Right cardiac atrium (tissue), 5 donors: ENCODE results near the gene ABCF2. TPM values are rescaled to one million over a fixed set of nuclear protein-coding genes. Genes with fewer than 3 reads are reported as not detected.
A peak's percentile ranks its signal among the peaks of the same experiment; 100 is the strongest.

ENCODE experiments used
- ATAC-seq, 2 donors: fragments of 200-7000 bp; cut with Tn5 transposase; one replicate each; pipeline versions ENCODE4 v1.8.0 to v1.9.1; 2020; ENCODE audit warnings: moderate library complexity in 2 of 2, mild to moderate bottlenecking in 1 of 2
- DNase-seq, 3 donors: peaks; one replicate each; pipeline ENCODE4 v3.0.0-alpha.2; 2020
- H3K27ac ChIP-seq: one replicate; pipeline ENCODE4 v1.5.1; 2013; ENCODE audit warnings: mild to moderate bottlenecking, low read length, control low read depth, moderate library complexity
- H3K27me3 ChIP-seq: one replicate; pipeline ENCODE4 v1.6.1; 2013; ENCODE audit not compliant: control insufficient read depth, insufficient read depth
- H3K4me1 ChIP-seq: one replicate; pipeline ENCODE4 v1.6.1; 2013; ENCODE audit warnings: low read length; ENCODE audit not compliant: control insufficient read depth, insufficient read depth
- H3K4me3 ChIP-seq: one replicate; pipeline ENCODE4 v1.5.1; 2013; ENCODE audit warnings: low read length, control low read depth
- H3K9me3 ChIP-seq: one replicate; pipeline ENCODE4 v1.6.1; 2013; ENCODE audit warnings: low read length; ENCODE audit not compliant: control insufficient read depth
- WGBS: extraction: QIAGEN DNeasy Blood & Tissue Kit; methylation state at CpG from one replicate; pipeline ENCODE4 v1.1.7; 2013; 5-methylcytosine and 5-hydroxymethylcytosine counted together
- intact Hi-C, 4 donors: fragments of 100-400 bp; cut with DNase I; formaldehyde crosslinking; loops; one replicate each; pipeline versions ENCODE4 v1.11.0 to v1.14.0; 2022 to 2023
- polyA plus RNA-seq: library from polyadenylated mRNA; stranded (reverse); fragments of 200-250 nt; gene quantifications from one replicate; pipeline ENCODE4 v1.2.3, GENCODE V29; 2013
- total RNA-seq, 4 donors: library from RNA; stranded (reverse); fragmentation: NEBNext Ultra II Directional; extraction: Animal tissue kit (Norgen Biotek cat#: 25700); gene quantifications; one replicate each; pipeline ENCODE4 v1.2.1, GENCODE V29; 2021
- donor health status: healthy with polysubstance abuse.
- donor health status: DM: no; HTN: yes; CAD: no.
- donor health status: DM: no; HTN: no; CAD: no.
- donor health status: DM: no; HTN: yes; CAD: no; lungs with severe emphysema.
- donor health status: DM: yes; HTN: yes; CAD: no.

Gene ABCF2
- total and polyA plus RNA-seq, 5 donors: 17.8 to 34.5 (median 25.6) TPM

GRCh38 chr7:151211155-151211772, 15.7 kb downstream of the ABCF2 start:
- intact Hi-C loops: no loop called here
- no peak for ATAC-seq
- no peaks in the 10 kb centered on the region for H3K27me3 ChIP-seq
- WGBS: 81% methylated on average over 3 of the region's 3 CpGs
- no peaks in the 10 kb centered on the region for H3K9me3 ChIP-seq
- no peak overlapping the region for H3K4me3 ChIP-seq
- H3K27ac ChIP-seq: no peak overlapping the region
- H3K4me1 ChIP-seq: no peaks in the 10 kb centered on the region
- DNase-seq: peak in 1 of 3 donors; percentile 1

GRCh38 chr7:151210087-151210854, 16.7 kb downstream of the ABCF2 start, which contains the start of gene H2BK1:
Gene H2BK1, minus strand, starts transcription at chr7:151210488. Its CDS starts 170 bp downstream, at chr7:151210318.
- intact Hi-C loops: no loop called here
- Histone ChIP-seq H3K9me3 (no peaks in the 10 kb centered on the region), H3K4me3 (no peak within 1 kb of the TSS), H3K27ac (no peak within 1 kb of the TSS), H3K27me3 (no peaks in the 10 kb centered on the region), H3K4me1 (no peaks in the 10 kb centered on the region)
- 84% methylated on average over 17 of the region's 17 CpGs for WGBS
- DNase-seq (peak in 1 of 3 donors; percentile 27), ATAC-seq (no peak)

- Histone ChIP-seq H3K27me3 (no peaks in the 10 kb centered on the region), H3K27ac (no peak overlapping the region), H3K4me3 (no peak overlapping the region), H3K4me1 (no peaks in the 10 kb centered on the region), H3K9me3 (no peaks in the 10 kb centered on the region)
- intact Hi-C loops: no loop called here
- DNase-seq (peak in 1 of 3 donors; percentile 16), ATAC-seq (no peak)
- WGBS: 79% methylated on average over 6 of the region's 6 CpGs
These were observed 17.4 kb downstream of the ABCF2 start for GRCh38 chr7:151209588-151209987.

- no peak overlapping the region for H3K4me3 ChIP-seq
- no peaks in the 10 kb centered on the region for H3K27me3 ChIP-seq
- no peaks in the 10 kb centered on the region for H3K9me3 ChIP-seq
- peak in 1 of 3 donors; percentile 2 for DNase-seq
- intact Hi-C loops: no loop called here
- no peaks in the 10 kb centered on the region for H3K4me1 ChIP-seq
- no peak for ATAC-seq
- H3K27ac ChIP-seq: no peak overlapping the region
- 68% methylated on average over 9 of the region's 9 CpGs for WGBS
These were observed 18.6 kb downstream of the ABCF2 start for GRCh38 chr7:151208253-151208862.

GRCh38 chr7:151207804-151208203, 19.2 kb downstream of the ABCF2 start:
- WGBS: 78% methylated on average over 12 of the region's 12 CpGs
- Histone ChIP-seq H3K4me3 (no peak overlapping the region), H3K9me3 (no peaks in the 10 kb centered on the region), H3K4me1 (no peaks in the 10 kb centered on the region), H3K27ac (no peak overlapping the region), H3K27me3 (no peaks in the 10 kb centered on the region)
- no peak for ATAC-seq
- DNase-seq: peak in 1 of 3 donors; percentile 35
- intact Hi-C loops: no loop called here

- no peaks in the 10 kb centered on the region for H3K4me1 ChIP-seq
- no peak overlapping the region for H3K4me3 ChIP-seq
- H3K27ac ChIP-seq: no peak overlapping the region
- WGBS: 65% methylated on average over 9 of the region's 9 CpGs
- no peak for DNase-seq
- ATAC-seq: no peak
- no peaks in the 10 kb centered on the region for H3K27me3 ChIP-seq
- no peaks in the 10 kb centered on the region for H3K9me3 ChIP-seq
- intact Hi-C loops: no loop called here
These were observed 19.7 kb downstream of the ABCF2 start for GRCh38 chr7:151207315-151207714.

GRCh38 chr7:151206914-151207313, 20.1 kb downstream of the ABCF2 start:
- no peaks in the 10 kb centered on the region for H3K27me3 ChIP-seq
- H3K4me1 ChIP-seq: no peaks in the 10 kb centered on the region
- DNase-seq (no peak), ATAC-seq (no peak)
- 58% methylated on average over 9 of the region's 9 CpGs for WGBS
- H3K9me3 ChIP-seq: no peaks in the 10 kb centered on the region
- H3K27ac ChIP-seq: no peak overlapping the region
- H3K4me3 ChIP-seq: no peak overlapping the region
- intact Hi-C loops: no loop called here

- H3K27ac ChIP-seq: no peak overlapping the region
These were observed 21.3 kb downstream of the ABCF2 start for GRCh38 chr7:151205730-151206129.

GRCh38 chr7:151204383-151205032, 22.5 kb downstream of the ABCF2 start:
- Histone ChIP-seq H3K4me1 (no peaks in the 10 kb centered on the region), H3K27me3 (no peaks in the 10 kb centered on the region), H3K9me3 (no peaks in the 10 kb centered on the region), H3K27ac (no peak overlapping the region), H3K4me3 (no peak overlapping the region)
- no peak for DNase-seq
- intact Hi-C loops: no loop called here
- ATAC-seq: no peak
- WGBS: 73% methylated on average over 48 of the region's 48 CpGs

More at GRCh38 chr7:151205730-151206129, 21.3 kb downstream of the ABCF2 start:
- ATAC-seq (no peak), DNase-seq (no peak)
- no peaks in the 10 kb centered on the region for H3K4me1 ChIP-seq
- intact Hi-C loops: no loop called here
- no peak overlapping the region for H3K4me3 ChIP-seq
- H3K9me3 ChIP-seq: no peaks in the 10 kb centered on the region
- 65% methylated on average over 6 of the region's 6 CpGs for WGBS
- H3K27me3 ChIP-seq: no peaks in the 10 kb centered on the region

- no peak overlapping the region for H3K27ac ChIP-seq
- no peaks in the 10 kb centered on the region for H3K4me1 ChIP-seq
- 93% methylated on average over 9 of the region's 9 CpGs for WGBS
- no peak for ATAC-seq
- no peak for DNase-seq
- H3K27me3 ChIP-seq: no peaks in the 10 kb centered on the region
- no peak overlapping the region for H3K4me3 ChIP-seq
- H3K9me3 ChIP-seq: no peaks in the 10 kb centered on the region
- intact Hi-C loops: no loop called here
These were observed 24.2 kb downstream of the ABCF2 start for GRCh38 chr7:151202836-151203235.

- Histone ChIP-seq H3K9me3 (no peaks in the 10 kb centered on the region), H3K4me3 (no peak overlapping the region), H3K27me3 (no peaks in the 10 kb centered on the region), H3K4me1 (no peaks in the 10 kb centered on the region), H3K27ac (no peak overlapping the region)
- DNase-seq: no peak
- 86% methylated on average over 4 of the region's 4 CpGs for WGBS
- intact Hi-C loops: no loop called here
- ATAC-seq: no peak
These were observed 25.3 kb downstream of the ABCF2 start for GRCh38 chr7:151201751-151202150.
